LNCaP clone FGC (cell line): Measurements from ENCODE around the gene PLEKHG7.

Experiments
- DNase-seq: peaks from one replicate; pipeline ENCODE4 v3.0.0-alpha.2; 2011; ENCODE audit warnings: low read depth
- H3K4me3 ChIP-seq: 2 replicates; pipeline ENCODE4 v1.5.1; 2011; ENCODE audit warnings: mild to moderate bottlenecking, low read depth, low read length, control low read depth
- TF ChIP-seq, protein P1 (sequence below): IDR thresholded peaks from 2 replicates; pipeline ENCODE4 v1.5.1; 2012; ENCODE audit warnings: mild to moderate bottlenecking; ENCODE audit not compliant: control insufficient read depth, insufficient read depth; ENCODE audit errors: extremely low read depth

PLEKHG7 gene

DNA sequence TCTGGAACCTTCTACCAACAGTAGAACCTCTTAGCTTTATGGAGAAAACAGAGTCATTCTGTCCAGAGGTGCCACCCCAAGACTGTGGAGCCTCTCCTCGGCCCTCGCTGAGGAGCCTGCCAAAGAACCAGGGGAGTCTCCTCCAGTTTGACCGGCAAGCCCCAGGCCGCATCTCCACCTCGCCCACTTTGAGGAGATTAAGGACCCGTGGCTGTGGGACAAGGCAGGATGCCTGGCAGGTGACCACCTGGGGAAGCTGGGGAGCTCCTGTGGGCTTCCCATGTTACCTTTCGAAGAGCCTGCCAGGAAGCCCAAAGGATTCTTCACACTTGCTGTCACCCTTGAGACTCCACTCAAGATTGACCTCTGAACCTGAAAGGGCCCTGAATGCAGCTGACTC lies 3.8 kb downstream of the PLEKHG7 start:
- no peak for DNase-seq
- TF ChIP-seq, protein P1, sequence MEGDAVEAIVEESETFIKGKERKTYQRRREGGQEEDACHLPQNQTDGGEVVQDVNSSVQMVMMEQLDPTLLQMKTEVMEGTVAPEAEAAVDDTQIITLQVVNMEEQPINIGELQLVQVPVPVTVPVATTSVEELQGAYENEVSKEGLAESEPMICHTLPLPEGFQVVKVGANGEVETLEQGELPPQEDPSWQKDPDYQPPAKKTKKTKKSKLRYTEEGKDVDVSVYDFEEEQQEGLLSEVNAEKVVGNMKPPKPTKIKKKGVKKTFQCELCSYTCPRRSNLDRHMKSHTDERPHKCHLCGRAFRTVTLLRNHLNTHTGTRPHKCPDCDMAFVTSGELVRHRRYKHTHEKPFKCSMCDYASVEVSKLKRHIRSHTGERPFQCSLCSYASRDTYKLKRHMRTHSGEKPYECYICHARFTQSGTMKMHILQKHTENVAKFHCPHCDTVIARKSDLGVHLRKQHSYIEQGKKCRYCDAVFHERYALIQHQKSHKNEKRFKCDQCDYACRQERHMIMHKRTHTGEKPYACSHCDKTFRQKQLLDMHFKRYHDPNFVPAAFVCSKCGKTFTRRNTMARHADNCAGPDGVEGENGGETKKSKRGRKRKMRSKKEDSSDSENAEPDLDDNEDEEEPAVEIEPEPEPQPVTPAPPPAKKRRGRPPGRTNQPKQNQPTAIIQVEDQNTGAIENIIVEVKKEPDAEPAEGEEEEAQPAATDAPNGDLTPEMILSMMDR: no peak
- no peak overlapping the region for H3K4me3 ChIP-seq

DNA sequence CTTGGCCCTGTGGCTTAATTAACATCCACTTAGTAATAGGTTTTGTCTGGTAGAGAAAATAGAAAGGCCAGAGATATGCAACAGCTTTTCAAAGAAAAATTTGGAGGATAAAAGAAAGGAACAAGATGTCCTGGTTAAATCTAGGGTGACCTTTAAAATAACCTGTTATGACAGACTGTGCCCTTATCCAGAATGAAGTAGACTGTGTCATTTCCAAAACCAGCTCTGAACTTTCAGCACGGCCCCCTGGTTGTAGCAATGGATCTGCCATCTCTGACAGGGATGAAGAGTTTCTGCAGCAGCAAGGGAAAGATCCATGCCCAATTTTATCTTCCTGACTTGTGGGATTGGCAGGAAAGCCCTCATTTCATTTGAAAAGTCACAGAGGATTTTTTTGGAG lies 5.1 kb downstream of the PLEKHG7 start:
- TF ChIP-seq, protein P1: no peak
- no peak for DNase-seq
- no peak overlapping the region for H3K4me3 ChIP-seq

DNA sequence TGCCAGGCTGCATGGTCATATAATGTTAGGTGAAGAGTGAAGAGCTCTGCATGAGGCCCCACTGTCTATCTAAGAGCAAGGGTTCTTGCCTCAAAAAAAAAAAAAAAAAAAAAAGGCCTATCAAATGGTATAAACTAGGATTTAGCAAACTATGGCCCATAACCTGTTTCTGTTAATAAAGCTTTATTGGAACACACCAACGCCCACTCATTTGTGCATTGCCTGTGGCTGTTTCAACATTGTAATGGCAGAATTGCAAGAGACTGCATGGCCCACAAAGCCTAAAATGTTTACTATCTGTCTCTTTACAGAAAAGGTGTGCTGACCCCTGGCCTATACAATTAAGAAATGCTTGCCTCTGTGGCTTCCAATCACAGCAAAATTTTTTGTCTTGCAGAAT lies 12.8 kb downstream of the PLEKHG7 start:
- no peak for DNase-seq
- no peak overlapping the region for H3K4me3 ChIP-seq
- TF ChIP-seq, protein P1: no peak

DNA sequence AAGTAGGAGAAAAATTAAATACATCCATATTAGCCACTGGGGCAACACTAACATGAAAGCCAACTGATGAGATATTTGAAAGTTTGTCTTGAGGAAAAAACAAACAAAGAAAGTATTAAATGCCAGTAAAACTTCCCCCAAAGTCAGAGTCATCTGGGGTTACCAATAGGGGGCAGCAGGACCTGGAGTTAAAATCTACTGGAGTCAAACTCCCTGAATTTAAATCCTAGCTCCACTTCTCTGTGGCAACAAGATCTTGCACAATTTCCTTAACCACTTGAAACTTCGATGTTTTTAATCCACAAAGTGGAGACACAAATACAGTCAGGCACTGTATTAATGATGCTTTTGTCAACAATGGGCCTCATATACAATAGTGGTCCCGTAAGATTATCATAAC lies 14.4 kb downstream of the PLEKHG7 start:
- DNase-seq: no peak
- TF ChIP-seq, protein P1: no peak
- no peak overlapping the region for H3K4me3 ChIP-seq

DNA sequence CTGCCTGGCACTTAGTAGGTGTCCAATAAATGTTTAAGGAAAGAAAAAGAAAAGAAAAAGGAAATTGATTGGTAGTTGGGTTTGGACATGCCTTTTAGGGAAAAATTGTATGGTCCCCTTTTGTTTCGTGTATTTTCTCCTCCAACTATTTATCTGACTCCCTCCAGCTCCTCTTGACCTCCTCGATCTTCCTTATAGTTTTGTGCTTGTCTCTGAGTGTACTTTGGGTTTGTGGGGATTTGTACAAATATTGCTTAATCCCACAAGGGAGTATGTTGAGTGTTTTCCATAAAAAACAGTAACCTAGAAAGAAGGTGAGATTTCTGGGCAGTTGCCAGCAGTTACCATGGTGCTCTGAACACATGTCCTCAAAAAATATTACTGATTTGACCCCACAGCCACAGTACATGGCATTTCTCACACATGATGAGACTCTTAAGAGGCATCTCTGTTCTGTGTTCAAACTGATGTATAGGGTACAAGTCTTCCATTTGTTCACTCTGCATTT lies 15.7 kb downstream of the PLEKHG7 start:
- DNase-seq: no peak
- TF ChIP-seq, protein P1: no peak
- H3K4me3 ChIP-seq: no peak overlapping the region

DNA sequence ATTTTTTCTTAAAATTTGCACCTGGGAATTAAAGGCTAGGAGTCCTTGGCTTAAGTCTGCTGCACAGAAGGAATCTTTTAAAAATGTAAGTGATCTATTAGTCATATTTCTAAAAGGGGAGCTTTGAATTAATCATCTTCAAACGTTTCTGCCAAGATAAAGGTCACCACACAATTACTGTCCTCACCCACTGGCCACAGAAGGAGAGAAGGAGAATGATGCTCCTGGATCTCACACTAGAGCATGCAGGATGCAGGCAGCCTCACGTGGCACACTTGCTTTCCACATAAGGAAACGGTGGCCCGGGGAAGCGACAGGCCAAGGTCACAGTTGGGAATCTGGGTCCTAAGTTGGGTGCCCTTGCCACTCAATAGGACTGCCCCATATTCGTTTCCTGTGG lies 16.9 kb downstream of the PLEKHG7 start:
- TF ChIP-seq, protein P1: no peak
- DNase-seq: no peak
- H3K4me3 ChIP-seq: no peak overlapping the region

DNA sequence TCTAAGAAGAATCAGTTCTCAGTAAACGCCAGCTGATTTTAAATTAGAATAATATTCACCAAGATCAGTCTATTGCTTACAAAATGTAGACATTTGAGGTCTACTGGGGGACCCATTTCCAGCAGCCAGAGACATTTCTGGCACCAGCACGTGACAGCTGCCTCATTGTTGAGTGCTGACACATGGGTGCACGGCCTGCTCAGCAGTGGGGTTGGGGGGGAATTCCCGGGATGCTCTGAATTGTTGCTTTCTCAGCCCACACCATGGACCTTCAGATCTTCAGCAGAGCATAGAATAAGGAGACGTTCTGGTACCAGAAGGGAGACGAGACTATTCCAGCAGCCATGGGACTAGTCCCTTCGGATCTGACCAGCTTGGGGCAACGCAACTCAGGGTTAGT lies 18.3 kb downstream of the PLEKHG7 start:
- TF ChIP-seq, protein P1: no peak
- no peak for DNase-seq
- H3K4me3 ChIP-seq: no peak overlapping the region
